ENCODE data around the gene POLR2E. TPM values are rescaled to one million over a fixed set of nuclear protein-coding genes. Genes with fewer than 3 reads are reported as not detected.

POLR2E gene
- total and polyA plus RNA-seq, 2 of the 8 experiments (the other 6 are each of a cell fraction or from before 2014, with no cell fraction given) = 281 to 381 TPM

DNA sequence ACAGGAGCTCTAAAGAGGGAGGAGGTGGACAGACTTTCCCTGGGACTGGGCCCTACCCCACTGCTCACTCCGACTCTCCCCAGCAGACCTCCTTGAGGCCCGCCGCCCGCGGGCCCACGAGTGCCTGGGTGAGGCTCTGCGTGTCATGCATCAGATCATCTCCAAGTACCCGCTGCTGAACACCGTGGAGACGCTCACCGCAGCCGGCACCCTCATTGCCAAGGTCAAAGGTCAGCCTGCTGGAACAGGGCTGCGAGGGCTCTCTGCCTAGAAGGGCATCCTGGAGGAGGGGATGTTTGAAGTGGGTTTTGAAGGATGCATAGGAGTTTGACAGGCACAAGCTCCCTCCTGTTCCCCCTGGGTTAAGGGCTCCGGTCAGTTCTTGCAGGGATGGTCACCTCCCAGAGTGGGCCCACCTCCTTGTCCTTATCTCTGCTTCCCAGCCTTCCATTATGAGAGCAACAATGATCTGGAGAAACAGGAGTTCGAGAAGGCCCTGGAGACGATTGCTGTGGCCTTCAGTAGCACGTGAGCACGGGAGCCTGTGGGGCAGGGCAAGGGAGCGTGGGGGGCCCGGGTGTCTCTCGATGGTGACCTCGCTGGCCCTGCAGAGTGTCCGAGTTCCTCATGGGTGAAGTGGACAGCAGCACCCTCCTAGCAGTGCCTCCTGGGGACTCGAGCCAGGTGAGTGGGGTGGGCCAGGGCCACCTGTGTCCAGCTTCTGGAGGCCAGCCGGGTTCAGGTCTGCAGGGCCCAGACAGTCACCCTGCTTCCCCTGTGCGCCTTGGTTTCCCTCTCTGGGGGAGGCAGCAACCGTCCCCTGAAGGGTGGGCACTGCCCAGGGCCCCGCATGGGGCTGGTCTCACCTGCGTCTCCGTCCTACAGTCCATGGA is 21.9 kb downstream of the POLR2E start:
- H3K4me2 ChIP-seq (ENCODE audit: insufficient read depth in 1 of 2, low read depth in 2 of 2, low read length in 2 of 2) = no peak overlapping the region
- no peak overlapping the region for H3K4me3 ChIP-seq (ENCODE audit: extremely low read depth in 1 of 4, insufficient read depth in 2 of 4, low read depth in 3 of 4, low read length in 4 of 4)
- no peak overlapping the region for H2BK20ac ChIP-seq (ENCODE audit: low read length)
- H2BK12ac ChIP-seq (ENCODE audit: low read depth, low read length) = no peak overlapping the region
- no peak for TF ChIP-seq POU5F1 (IDR thresholded peaks at IDR 0.05; ENCODE audit: low read depth, low read length)
- TF ChIP-seq RXRA (IDR thresholded peaks at IDR 0.05; ENCODE audit: insufficient read depth, low read depth, low read length) = no peak
- TF ChIP-seq EGR1 (IDR thresholded peaks at IDR 0.05; ENCODE audit: borderline replicate concordance, low read depth, low read length) = no peak
- TF ChIP-seq, protein P1, sequence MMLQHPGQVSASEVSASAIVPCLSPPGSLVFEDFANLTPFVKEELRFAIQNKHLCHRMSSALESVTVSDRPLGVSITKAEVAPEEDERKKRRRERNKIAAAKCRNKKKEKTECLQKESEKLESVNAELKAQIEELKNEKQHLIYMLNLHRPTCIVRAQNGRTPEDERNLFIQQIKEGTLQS (IDR thresholded peaks at IDR 0.05; ENCODE audit: insufficient read depth, low read depth, low read length) = no peak
- no peak for TF ChIP-seq JUN (IDR thresholded peaks at IDR 0.05; ENCODE audit: low read depth, low read length)
- no peak for TF ChIP-seq SP1 (IDR thresholded peaks at IDR 0.05; ENCODE audit: low read depth, low read length)
- no peak for TF ChIP-seq CBX5 (IDR thresholded peaks at IDR 0.05; ENCODE audit: low read depth, low read length)
- TF ChIP-seq RBBP5 (IDR thresholded peaks at IDR 0.05; ENCODE audit: borderline replicate concordance, low read depth, low read length) = no peak
- no peak for TF ChIP-seq MAFK (IDR thresholded peaks at IDR 0.05; ENCODE audit: low read depth, low read length)
- TF ChIP-seq CHD2 (IDR thresholded peaks at IDR 0.05; ENCODE audit: low read length) = no peak
- no peak overlapping the region for H4K91ac ChIP-seq (replicated peaks; ENCODE audit: insufficient read length, low read length)
- H3K56ac ChIP-seq (replicated peaks; ENCODE audit: insufficient read length, low read depth, low read length) = no peak overlapping the region
- no peak overlapping the region for H2AK5ac ChIP-seq (ENCODE audit: low read depth, low read length)
- 96% methylated on average over 28 of the region's 30 CpGs; no CpG with 5 or more reads in 1 of the 2 experiments for WGBS, 2 experiments (ENCODE audit: extremely low coverage in 1 of 2, insufficient coverage in 1 of 2, insufficient read length in 1 of 2, insufficient replicate concordance in 2 of 2, low coverage in 1 of 2, low lambda C conversion rate in 2 of 2, missing lambda C conversion rate in 1 of 2)
- H3K27ac ChIP-seq (ENCODE audit: low read depth, low read length) = no peak overlapping the region
- peaks cover 3% of the 10 kb centered on the region; the same call in 1 of the 2 replicates for H3K23me2 ChIP-seq (ENCODE audit: low read depth, low read length)
- H3K36me3 ChIP-seq (ENCODE audit: control insufficient read depth in 2 of 4, insufficient read depth in 4 of 4, low read length in 3 of 4) = peaks cover 0 to 23% (median 3%) of the 10 kb centered on the region in 4 experiments; a peak in 2 of 8 replicates
- H4K20me1 ChIP-seq (replicated peaks in 1 of 2; ENCODE audit: control insufficient read depth in 1 of 2, insufficient read depth in 2 of 2, low read length in 2 of 2) = peaks cover 1 to 12% of the 10 kb centered on the region in 2 experiments
- peaks cover 0 to 4% (median 2%) of the 10 kb centered on the region in 4 experiments; a peak in 2 of 7 replicates for H3K27me3 ChIP-seq (replicated peaks in 1 of 4; ENCODE audit: control insufficient read depth in 3 of 4, extremely low read depth in 1 of 4, insufficient read depth in 3 of 4, low read length in 3 of 4)
- H3K9ac ChIP-seq (replicated peaks in 1 of 4; ENCODE audit: extremely low read depth in 1 of 4, low read depth in 3 of 4, low read length in 3 of 4) = no peak overlapping the region
- H2BK15ac ChIP-seq (ENCODE audit: low read length) = no peak overlapping the region
- no peaks in the 10 kb centered on the region for H3K9me3 ChIP-seq (ENCODE audit: insufficient read depth in 2 of 2, low read depth in 1 of 2, low read length in 1 of 2)
- FAIRE-seq (no peak), DNase-seq (ENCODE audit: low read depth in 1 of 2, low spot score in 2 of 2) (no peak)
- H3K18ac ChIP-seq (ENCODE audit: extremely low read depth, low read length) = no peak overlapping the region
- no peak overlapping the region for H3K23ac ChIP-seq (ENCODE audit: insufficient read length)
- no peak overlapping the region for H2AFZ ChIP-seq (ENCODE audit: low read length)
- H4K8ac ChIP-seq (ENCODE audit: extremely low read depth, insufficient read depth, low read length) = no peak overlapping the region
- no peak overlapping the region for H2BK5ac ChIP-seq (ENCODE audit: low read depth, low read length)
- no peak overlapping the region for H3K14ac ChIP-seq (ENCODE audit: insufficient read length)
- H3K4ac ChIP-seq (replicated peaks; ENCODE audit: insufficient read length, low read depth, low read length) = no peak overlapping the region
- CTCF ChIA-PET (ENCODE audit: partially characterized antibody) = interaction anchor here (1.0 to 3.7 kb wide), 6 partner anchors 7 to 171 kb away, joined by 3 to 24 read pairs (median 4); partner anchors contain the start of gene ABCA7
- H3K4me1 ChIP-seq (replicated peaks in 1 of 4; ENCODE audit: control insufficient read depth in 3 of 4, insufficient read depth in 4 of 4, low read length in 3 of 4) = peaks cover 0 to 4% (median 1%) of the 10 kb centered on the region in 4 experiments; a peak in 2 of 7 replicates
- H3K79me1 ChIP-seq (ENCODE audit: low read depth, low read length) = peaks cover 5% of the 10 kb centered on the region
- H3K79me2 ChIP-seq (ENCODE audit: control insufficient read depth in 1 of 2, insufficient read depth in 2 of 2, low read length in 2 of 2) = no peaks in the 10 kb centered on the region
- POLR2A ChIA-PET (ENCODE audit: partially characterized antibody) = interaction anchor here (0.6 to 7.1 kb wide), 9 partner anchors 7 to 54 kb away, joined by 3 to 52 read pairs (median 13); partner anchors contain the start of genes ABCA7 and CNN2
- no peak overlapping the region for H4K5ac ChIP-seq (ENCODE audit: insufficient read length, low read depth, low read length)
- H2BK120ac ChIP-seq (replicated peaks; ENCODE audit: low read depth, low read length) = no peak overlapping the region
